Stimulated activated effector memory CD8-positive, alpha-beta T cell treated with anti-CD3 and anti-CD28 coated beads, Interleukin-12 subunit alpha, Interleukin-12 subunit beta, amount 100 ng/mL, for 72 hours (primary cell): ENCODE data around the gene ADAMTSL1.

Experiments used
- ATAC-seq: fragments of 150-1000 bp; cut with Tn5 transposase; 2 replicates; pipeline ENCODE4 v1.10.0; 2021
- DNase-seq, 2 donors: peaks; one replicate each; pipeline ENCODE4 v3.0.0; 2021 to 2022; ENCODE audit warnings: low spot score in 2 of 2
- H3K27ac Mint-ChIP-seq: one replicate; pipeline ENCODE4 v1.8.0; 2022; ENCODE audit warnings: mild to moderate bottlenecking, mixed read lengths
- H3K36me3 Mint-ChIP-seq: one replicate; pipeline ENCODE4 v1.8.0; 2022; ENCODE audit warnings: mild to moderate bottlenecking, mixed read lengths
- H3K4me1 Mint-ChIP-seq: one replicate; pipeline ENCODE4 v1.8.0; 2022; ENCODE audit warnings: mixed read lengths
- H3K4me3 Mint-ChIP-seq: one replicate; pipeline ENCODE4 v1.8.0; 2022; ENCODE audit warnings: mild to moderate bottlenecking, mixed read lengths
- H3K9me3 Mint-ChIP-seq: one replicate; pipeline ENCODE4 v1.8.0; 2022; ENCODE audit warnings: mixed read lengths

The ADAMTSL1 gene

DNA sequence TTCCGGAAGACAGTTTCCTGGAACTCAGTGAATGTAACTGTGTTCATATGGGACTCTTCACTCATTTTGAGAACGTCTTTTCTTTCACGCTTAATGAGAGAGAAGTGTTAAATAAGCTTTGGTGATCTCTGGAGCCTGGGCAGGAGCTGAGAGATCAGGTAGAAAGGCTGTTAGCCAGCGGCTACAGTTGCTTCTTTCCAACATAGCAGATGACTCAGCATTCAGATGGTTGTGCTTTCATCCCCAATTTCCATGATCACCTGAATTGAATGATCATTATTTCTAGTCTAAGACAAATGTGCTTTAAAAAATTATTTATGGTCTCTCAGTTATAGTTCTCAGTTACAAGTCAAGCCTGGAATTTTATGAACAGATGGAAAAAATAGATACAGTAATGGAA lies 234.5 kb downstream of the ADAMTSL1 start:
- H3K27ac Mint-ChIP-seq = no peak overlapping the region
- DNase-seq = no peak
- no peak for ATAC-seq
- no peaks in the 10 kb centered on the region for H3K9me3 Mint-ChIP-seq
- H3K4me1 Mint-ChIP-seq = no peaks in the 10 kb centered on the region
- H3K36me3 Mint-ChIP-seq = no peaks in the 10 kb centered on the region
- no peak overlapping the region for H3K4me3 Mint-ChIP-seq

DNA sequence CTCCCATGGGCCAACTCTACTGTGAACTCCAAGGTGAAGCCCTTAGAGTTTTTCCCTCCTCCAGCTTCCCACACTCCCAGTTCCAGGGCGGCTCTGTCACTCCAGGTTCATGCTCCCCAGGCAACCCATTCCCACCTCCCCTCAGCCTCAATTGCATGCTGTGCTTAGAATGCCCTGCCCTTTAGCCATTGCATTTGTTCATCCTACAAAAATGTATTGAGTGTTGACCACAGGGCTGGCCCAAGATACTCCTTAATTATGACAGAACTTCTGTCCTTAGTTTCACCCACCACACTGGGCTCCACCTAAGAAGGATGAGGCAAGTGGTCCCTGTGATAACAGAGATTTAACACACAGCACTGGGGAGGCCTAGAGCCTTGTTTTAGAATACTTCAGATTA lies 236.1 kb downstream of the ADAMTSL1 start:
- Mint-ChIP-seq H3K4me3 (no peak overlapping the region), H3K36me3 (no peaks in the 10 kb centered on the region), H3K27ac (no peak overlapping the region), H3K9me3 (no peaks in the 10 kb centered on the region), H3K4me1 (no peaks in the 10 kb centered on the region)
- DNase-seq (no peak), ATAC-seq (no peak)

DNA sequence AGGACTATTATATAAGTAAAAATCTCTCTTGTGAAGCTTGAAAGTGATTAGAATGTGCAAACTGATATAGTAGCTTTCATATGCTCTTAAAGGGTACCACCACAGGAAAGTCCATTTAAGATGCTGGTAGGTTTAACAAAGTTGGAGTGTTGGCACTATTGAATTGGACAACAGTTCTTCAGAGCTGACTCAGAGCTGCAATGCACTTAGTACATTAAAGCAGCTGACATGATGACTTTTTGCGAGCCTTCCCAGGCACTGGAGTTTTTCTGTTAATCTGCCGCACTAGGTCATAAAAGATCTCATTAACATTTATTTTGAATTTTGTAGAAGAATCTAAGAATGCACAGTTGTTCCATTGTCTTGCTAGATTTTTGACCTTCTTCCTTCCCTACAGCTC lies 243.8 kb downstream of the ADAMTSL1 start:
- no peak overlapping the region for H3K27ac Mint-ChIP-seq
- H3K4me1 Mint-ChIP-seq = no peaks in the 10 kb centered on the region
- no peak for DNase-seq
- no peak overlapping the region for H3K4me3 Mint-ChIP-seq
- H3K9me3 Mint-ChIP-seq = no peaks in the 10 kb centered on the region
- no peaks in the 10 kb centered on the region for H3K36me3 Mint-ChIP-seq
- ATAC-seq = no peak

DNA sequence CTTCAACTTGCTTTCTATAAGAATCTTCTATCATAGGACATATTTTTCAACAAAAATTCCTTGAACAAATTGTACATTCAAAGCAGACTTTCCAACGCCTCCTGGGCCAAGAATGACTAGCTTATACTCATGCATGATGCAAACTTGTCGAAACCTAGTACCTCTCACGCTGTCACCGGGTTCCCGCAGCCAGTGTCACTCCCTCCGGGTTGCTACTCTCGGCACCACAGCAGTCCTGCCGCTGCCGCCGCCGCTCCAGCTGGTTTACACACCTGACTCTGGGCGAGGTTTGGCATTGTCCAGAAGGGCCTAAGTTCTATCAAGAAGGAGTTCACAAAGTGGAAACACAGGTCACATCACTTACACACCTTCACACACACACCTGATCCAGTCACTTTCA lies 244.4 kb downstream of the ADAMTSL1 start:
- Mint-ChIP-seq H3K27ac (no peak overlapping the region), H3K4me3 (no peak overlapping the region), H3K4me1 (no peaks in the 10 kb centered on the region), H3K36me3 (no peaks in the 10 kb centered on the region), H3K9me3 (no peaks in the 10 kb centered on the region)
- no peak for DNase-seq
- no peak for ATAC-seq

DNA sequence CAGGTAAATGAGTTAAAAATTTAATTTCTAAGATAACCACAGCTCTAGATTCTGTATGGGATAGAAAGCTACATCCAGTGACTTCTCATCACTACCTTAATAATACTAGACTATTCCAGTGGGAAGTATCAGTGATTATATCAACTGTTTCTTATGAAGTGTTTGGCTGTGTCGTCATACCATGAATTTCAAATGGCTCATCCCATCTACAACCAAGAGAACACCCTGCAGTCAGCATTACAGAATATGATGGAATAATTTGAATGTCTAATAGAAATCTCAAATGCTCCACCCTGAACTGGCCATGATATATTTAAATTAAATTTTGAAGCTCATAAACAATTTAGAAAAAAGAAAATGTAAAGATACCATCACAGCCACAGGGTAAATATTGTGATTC lies 245.0 kb downstream of the ADAMTSL1 start:
- Mint-ChIP-seq H3K4me1 (no peaks in the 10 kb centered on the region), H3K36me3 (no peaks in the 10 kb centered on the region), H3K4me3 (no peak overlapping the region), H3K9me3 (no peaks in the 10 kb centered on the region), H3K27ac (no peak overlapping the region)
- DNase-seq = no peak
- ATAC-seq = no peak

DNA sequence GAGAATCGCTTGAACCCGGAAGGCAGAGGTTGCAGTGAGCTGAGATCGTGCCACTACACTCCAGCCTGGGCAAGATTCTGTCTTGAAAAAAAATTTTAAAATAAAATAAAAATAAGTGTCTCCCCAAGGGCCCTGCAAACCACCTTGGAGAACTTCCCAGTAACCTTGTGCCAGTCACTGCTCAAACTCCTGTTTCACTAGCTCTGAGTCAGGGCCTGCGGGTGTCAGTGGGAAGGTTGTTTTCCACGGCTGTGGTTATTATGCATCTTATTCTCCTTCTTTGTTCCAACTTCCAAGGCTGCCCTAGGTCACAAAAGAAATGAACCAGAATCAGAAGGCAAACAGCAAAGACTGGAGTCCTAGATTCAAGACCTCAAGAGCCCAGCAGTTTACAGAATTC lies 246.7 kb downstream of the ADAMTSL1 start:
- no peaks in the 10 kb centered on the region for H3K4me1 Mint-ChIP-seq

DNA sequence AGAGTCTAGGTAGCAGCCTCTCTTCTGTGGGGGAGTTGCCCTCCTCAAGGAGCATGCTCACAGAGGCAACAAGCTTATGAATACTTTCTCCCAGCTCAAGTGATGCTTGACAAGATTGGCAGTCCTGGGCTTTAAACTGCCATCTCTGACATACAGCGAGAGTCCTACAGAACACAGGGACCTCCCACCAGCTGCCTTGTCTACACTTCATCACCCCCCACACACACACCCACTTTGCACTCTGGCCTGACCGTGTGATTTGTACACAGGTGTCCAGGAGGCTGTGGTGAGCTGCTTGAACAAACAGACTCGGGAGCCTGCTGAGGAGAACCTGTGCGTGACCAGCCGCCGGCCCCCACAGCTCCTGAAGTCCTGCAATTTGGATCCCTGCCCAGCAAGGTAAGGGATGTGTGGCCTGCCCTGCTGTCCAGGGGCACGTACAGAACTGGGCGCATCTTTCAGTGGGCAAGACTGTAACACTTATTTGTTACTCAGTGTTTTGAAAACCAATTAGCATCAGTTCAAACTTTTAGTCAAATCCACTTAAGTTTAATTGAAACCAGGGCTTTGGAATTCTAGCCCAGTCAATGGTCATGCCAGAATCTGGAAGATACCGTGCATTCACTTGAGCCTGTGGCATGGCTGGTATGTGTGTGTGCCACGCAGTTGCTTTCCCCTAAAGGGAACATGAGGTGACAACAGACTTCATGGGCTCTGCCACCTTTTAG lies 247.5 kb downstream of the ADAMTSL1 start:
- Mint-ChIP-seq H3K27ac (no peak overlapping the region), H3K9me3 (no peaks in the 10 kb centered on the region), H3K36me3 (no peaks in the 10 kb centered on the region), H3K4me1 (no peaks in the 10 kb centered on the region), H3K4me3 (no peak overlapping the region)
- DNase-seq = no peak
- peak; percentile 25 for ATAC-seq

More for the DNA sequence above, 246.7 kb downstream of the ADAMTSL1 start:
- Mint-ChIP-seq H3K9me3 (no peaks in the 10 kb centered on the region), H3K4me3 (no peak overlapping the region), H3K36me3 (no peaks in the 10 kb centered on the region), H3K27ac (no peak overlapping the region)
- DNase-seq = no peak
- no peak for ATAC-seq

DNA sequence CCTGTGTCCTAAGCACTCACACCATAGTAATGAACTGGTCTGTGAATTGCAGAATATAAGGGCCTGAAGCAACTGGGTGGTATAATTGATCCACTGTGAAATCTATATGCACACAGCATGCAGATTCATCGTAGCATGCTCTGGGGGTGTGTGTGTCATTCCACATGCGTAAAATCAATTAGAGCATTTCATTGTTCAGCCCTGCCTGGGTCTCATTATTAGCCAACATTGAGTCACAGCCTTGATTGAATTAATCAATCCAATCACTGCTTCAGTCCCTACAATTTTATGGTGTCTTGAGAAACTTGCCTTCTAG lies 248.0 kb downstream of the ADAMTSL1 start:
- H3K36me3 Mint-ChIP-seq = no peaks in the 10 kb centered on the region
- ATAC-seq (no peak), DNase-seq (no peak)
- no peak overlapping the region for H3K27ac Mint-ChIP-seq
- H3K9me3 Mint-ChIP-seq = no peaks in the 10 kb centered on the region
- no peak overlapping the region for H3K4me3 Mint-ChIP-seq
- no peaks in the 10 kb centered on the region for H3K4me1 Mint-ChIP-seq

DNA sequence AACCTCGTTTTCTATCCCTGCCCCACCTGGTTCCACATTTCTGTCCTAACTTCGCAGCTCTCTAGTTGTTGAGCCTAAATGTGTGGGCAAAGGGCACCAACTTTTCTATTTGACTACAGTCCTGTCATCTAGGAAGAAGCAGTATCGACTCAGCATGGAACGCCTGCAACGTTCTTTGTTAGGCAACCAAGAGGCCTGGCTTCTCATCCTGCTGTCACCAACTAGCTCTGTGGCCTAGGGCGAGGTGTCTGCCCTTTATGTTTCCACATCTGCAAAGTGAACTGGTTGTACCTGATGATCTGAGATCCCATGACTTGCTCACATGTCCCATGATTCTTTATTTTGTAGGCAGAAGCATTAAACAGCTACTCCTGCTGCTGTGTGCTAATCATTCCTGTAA lies 248.9 kb downstream of the ADAMTSL1 start:
- DNase-seq (no peak), ATAC-seq (no peak)
- no peaks in the 10 kb centered on the region for H3K4me1 Mint-ChIP-seq
- no peak overlapping the region for H3K4me3 Mint-ChIP-seq
- no peaks in the 10 kb centered on the region for H3K36me3 Mint-ChIP-seq
- H3K9me3 Mint-ChIP-seq = no peaks in the 10 kb centered on the region
- no peak overlapping the region for H3K27ac Mint-ChIP-seq

DNA sequence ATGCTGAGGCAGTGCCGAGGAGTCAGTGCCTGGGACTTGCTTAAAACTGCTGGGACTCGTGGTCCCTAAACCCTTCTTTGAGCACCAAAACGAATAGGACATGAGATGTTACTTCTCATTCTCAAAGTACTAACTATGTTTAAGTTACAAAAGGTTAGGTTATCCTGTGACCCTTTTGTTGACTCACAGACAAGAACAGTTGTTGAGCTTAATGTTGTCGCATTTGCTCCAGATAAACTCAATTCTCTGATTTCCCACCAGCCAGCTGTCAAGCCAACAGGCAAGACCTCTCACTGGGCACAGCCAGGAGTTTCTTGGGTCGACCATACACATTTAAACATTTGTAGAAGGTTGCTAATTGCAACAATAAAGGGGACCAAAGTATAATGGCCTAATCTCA lies 249.4 kb downstream of the ADAMTSL1 start:
- ATAC-seq (no peak), DNase-seq (no peak)
- H3K4me1 Mint-ChIP-seq = no peaks in the 10 kb centered on the region
- no peaks in the 10 kb centered on the region for H3K36me3 Mint-ChIP-seq
- H3K4me3 Mint-ChIP-seq = no peak overlapping the region
- no peaks in the 10 kb centered on the region for H3K9me3 Mint-ChIP-seq
- no peak overlapping the region for H3K27ac Mint-ChIP-seq

DNA sequence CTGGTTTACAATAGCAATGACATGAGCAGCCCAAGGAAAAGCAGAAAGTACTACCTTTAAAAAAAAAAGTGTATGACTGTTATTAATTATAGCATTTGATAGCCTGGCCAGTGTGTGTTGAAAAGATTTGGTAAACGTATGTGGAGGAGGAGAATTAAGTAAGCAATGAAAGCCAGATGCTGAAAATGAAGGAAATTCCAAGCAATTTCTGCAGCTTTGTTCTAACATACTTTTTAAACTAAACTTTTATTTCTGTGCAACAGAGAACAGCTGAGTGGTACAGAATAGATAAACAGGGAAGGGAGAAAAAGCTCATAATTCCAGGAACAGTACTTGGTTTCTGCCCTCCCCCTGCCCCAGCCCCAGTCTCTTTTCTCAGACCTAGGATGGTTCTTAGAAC lies 252.6 kb downstream of the ADAMTSL1 start:
- Mint-ChIP-seq H3K36me3 (no peaks in the 10 kb centered on the region), H3K27ac (no peak overlapping the region), H3K4me1 (no peaks in the 10 kb centered on the region), H3K4me3 (no peak overlapping the region), H3K9me3 (no peaks in the 10 kb centered on the region)
- no peak for DNase-seq
- ATAC-seq = no peak

DNA sequence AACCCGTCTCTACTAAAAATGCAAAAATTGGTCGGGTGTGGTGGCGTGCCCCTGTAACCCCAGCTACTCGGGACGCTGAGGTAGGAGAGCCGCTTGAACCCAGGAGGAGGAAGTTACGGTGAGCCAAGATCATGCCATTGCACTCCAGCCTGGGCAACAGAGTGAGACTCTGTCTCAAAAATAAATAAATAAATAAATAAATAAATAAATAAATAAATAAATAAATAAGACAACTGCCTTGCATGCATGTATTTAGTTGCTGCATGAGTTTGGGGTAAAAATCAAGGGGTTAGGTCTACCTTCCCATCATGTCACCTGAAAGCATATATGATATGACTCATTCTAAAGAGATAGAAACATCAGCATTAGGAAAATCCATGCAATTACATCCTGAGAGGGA lies 254.0 kb downstream of the ADAMTSL1 start:
- no peak overlapping the region for H3K4me3 Mint-ChIP-seq
- no peaks in the 10 kb centered on the region for H3K36me3 Mint-ChIP-seq
- ATAC-seq (no peak), DNase-seq (no peak)
- H3K9me3 Mint-ChIP-seq = no peaks in the 10 kb centered on the region
- H3K27ac Mint-ChIP-seq = no peak overlapping the region
- no peaks in the 10 kb centered on the region for H3K4me1 Mint-ChIP-seq

DNA sequence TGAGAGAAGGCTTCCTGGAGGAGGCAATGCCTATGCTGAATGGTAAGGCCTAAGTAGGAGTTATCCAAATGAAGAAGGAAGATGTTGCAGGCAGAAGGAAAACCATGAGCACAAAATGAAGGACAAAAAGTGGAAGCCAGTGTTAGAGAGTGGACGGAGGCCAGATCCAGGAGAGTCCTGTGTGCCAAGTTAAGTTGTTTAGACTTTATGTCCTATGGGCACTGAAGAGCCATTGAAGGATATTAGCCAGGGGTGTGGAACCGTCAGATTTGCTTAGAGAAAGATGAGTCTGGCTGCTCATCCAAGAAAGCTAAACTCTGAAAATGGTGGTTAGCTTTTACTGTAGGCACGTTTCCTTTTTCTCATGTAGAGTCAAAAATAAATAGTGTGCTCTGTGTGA lies 254.7 kb downstream of the ADAMTSL1 start:
- ATAC-seq (no peak), DNase-seq (no peak)
- H3K27ac Mint-ChIP-seq = no peak overlapping the region
- no peaks in the 10 kb centered on the region for H3K9me3 Mint-ChIP-seq
- no peaks in the 10 kb centered on the region for H3K36me3 Mint-ChIP-seq
- H3K4me1 Mint-ChIP-seq = no peaks in the 10 kb centered on the region
- no peak overlapping the region for H3K4me3 Mint-ChIP-seq

DNA sequence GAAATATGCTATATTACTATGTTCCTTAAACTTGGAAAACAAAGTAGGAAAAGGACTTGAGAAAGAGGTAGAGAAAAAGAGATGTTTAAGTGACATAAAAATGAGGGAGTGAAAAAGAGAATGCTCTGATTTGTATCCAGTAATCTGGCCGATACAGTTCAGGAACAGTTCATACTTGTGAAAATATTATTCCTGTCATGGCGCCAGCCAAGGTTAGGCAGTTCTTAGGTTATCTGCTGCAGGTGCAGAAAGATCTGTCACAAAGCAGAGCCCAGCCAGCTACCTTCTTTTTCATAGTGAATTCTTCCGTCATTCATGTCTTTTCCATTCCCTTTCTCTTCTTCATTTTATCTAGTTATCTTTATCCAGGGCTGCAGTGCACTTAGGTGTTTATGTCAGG lies 256.3 kb downstream of the ADAMTSL1 start:
- no peaks in the 10 kb centered on the region for H3K36me3 Mint-ChIP-seq
- H3K4me1 Mint-ChIP-seq = no peaks in the 10 kb centered on the region

DNA sequence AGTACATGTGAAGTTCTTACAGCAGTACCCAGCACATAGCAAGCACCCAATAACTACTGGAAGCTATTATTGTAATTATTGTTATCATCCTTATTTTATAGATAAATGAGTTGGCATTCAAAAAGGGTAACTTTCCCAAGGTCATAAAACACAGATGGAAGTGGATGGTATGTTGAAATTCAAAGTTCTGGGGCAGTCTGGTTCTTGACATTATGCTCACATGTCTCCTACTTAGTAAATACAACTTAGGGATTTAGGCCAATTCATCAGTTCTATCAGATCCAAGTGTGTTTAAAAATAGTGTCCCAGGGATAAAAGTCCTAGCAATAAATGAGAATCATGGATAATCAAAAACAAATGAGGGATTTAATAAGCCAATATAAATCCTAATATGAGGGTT lies 265.2 kb downstream of the ADAMTSL1 start:
- Mint-ChIP-seq H3K4me1 (no peaks in the 10 kb centered on the region), H3K9me3 (no peaks in the 10 kb centered on the region), H3K36me3 (no peaks in the 10 kb centered on the region), H3K4me3 (no peak overlapping the region), H3K27ac (no peak overlapping the region)
- DNase-seq (no peak), ATAC-seq (no peak)

More for the DNA sequence above, 256.3 kb downstream of the ADAMTSL1 start:
- H3K4me3 Mint-ChIP-seq = no peak overlapping the region
- no peaks in the 10 kb centered on the region for H3K9me3 Mint-ChIP-seq
- DNase-seq (no peak), ATAC-seq (no peak)
- H3K27ac Mint-ChIP-seq = no peak overlapping the region

DNA sequence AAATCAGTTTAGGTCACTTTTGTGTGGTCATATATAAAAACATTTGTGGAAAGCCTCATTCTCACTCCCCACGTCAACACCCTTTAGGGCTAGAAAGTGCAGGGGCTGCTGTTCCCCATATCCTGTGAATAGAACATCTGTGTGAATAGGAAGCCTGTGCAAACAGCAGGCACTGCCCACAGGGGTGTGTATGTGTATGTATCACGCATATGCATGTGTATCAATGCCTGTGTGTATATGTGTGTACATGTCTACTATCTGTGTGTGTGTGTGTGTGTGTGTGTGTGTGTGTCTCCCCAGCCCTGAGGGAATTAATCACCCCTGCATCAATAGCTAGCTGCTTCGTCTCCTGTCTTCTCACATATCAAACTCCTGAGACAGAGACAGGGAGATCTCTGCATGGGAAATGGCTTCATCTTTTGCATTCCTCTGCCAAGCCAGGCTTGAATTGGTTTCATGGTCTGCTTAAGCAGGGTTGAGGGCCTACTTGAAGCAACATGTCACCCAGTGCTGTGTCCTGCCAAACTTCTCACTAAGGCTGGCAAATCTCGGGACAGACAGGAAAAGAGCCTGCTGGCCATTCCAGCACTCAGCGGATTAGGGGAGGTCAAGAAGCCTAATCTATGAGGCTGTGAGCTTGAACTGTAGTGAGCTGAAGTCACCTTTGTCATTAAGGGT lies 265.8 kb downstream of the ADAMTSL1 start:
- DNase-seq (no peak), ATAC-seq (no peak)
- no peaks in the 10 kb centered on the region for H3K4me1 Mint-ChIP-seq
- H3K4me3 Mint-ChIP-seq = no peak overlapping the region
- no peaks in the 10 kb centered on the region for H3K36me3 Mint-ChIP-seq
- H3K27ac Mint-ChIP-seq = no peak overlapping the region
- H3K9me3 Mint-ChIP-seq = no peaks in the 10 kb centered on the region
